GM23248 (cell line): Measurements from ENCODE around the gene ALDH3A1. TPM values are rescaled to one million over a fixed set of nuclear protein-coding genes. Genes with fewer than 3 reads are reported as not detected.

Experiments used
- DNase-seq: peaks from one replicate; pipeline ENCODE4 v3.0.0-alpha.2; 2015
- H2AFZ ChIP-seq: fragments of 200-600 bp; sonication (generic); 2 replicates; pipeline ENCODE4 v1.6.1; 2016; ENCODE audit warnings: antibody characterized with exemption
- H3F3A ChIP-seq: fragments of 200-600 bp; sonication (generic); 2 replicates; pipeline ENCODE4 v1.6.1; 2016; ENCODE audit warnings: mild to moderate bottlenecking, antibody characterized with exemption, mixed run types; ENCODE audit not compliant: insufficient read depth
- H3K27ac ChIP-seq: fragments of 200-600 bp; sonication (generic); 2 replicates; pipeline ENCODE4 v1.5.1; 2016; ENCODE audit warnings: mild to moderate bottlenecking
- H3K27me3 ChIP-seq: fragments of 200-600 bp; sonication (generic); replicated peaks from 2 replicates; pipeline ENCODE4 v1.6.1; 2016; ENCODE audit warnings: mild to moderate bottlenecking; ENCODE audit not compliant: insufficient read depth
- H3K36me3 ChIP-seq: fragments of 200-600 bp; sonication (generic); 2 replicates; pipeline ENCODE4 v1.6.1; 2016; ENCODE audit warnings: low read depth, mild to moderate bottlenecking
- H3K4me1 ChIP-seq: fragments of 200-600 bp; sonication (generic); 2 replicates; pipeline ENCODE4 v1.6.1; 2016; ENCODE audit warnings: mild to moderate bottlenecking; ENCODE audit not compliant: insufficient read depth
- H3K4me2 ChIP-seq: fragments of 200-600 bp; sonication (generic); one replicate; pipeline ENCODE4 v1.6.1; 2016; ENCODE audit warnings: mild to moderate bottlenecking; ENCODE audit not compliant: unreplicated experiment
- H3K4me3 ChIP-seq: fragments of 200-600 bp; sonication (generic); 2 replicates; pipeline ENCODE4 v1.5.1; 2016; ENCODE audit warnings: mild to moderate bottlenecking
- H3K79me2 ChIP-seq: fragments of 200-600 bp; sonication (generic); 2 replicates; pipeline ENCODE4 v1.6.1; 2016; ENCODE audit warnings: mild to moderate bottlenecking; ENCODE audit not compliant: insufficient read depth
- H3K9ac ChIP-seq: fragments of 200-600 bp; sonication (generic); 2 replicates; pipeline ENCODE4 v1.6.1; 2016; ENCODE audit warnings: mild to moderate bottlenecking
- H3K9me2 ChIP-seq: fragments of 200-600 bp; sonication (generic); 2 replicates; pipeline ENCODE4 v1.6.1; 2016; ENCODE audit warnings: mixed run types, mild to moderate bottlenecking, moderate library complexity; ENCODE audit not compliant: insufficient read depth
- H3K9me3 ChIP-seq: fragments of 200-600 bp; sonication (generic); one replicate; pipeline ENCODE4 v1.6.1; 2017; ENCODE audit warnings: low read depth
- H4K20me1 ChIP-seq: fragments of 200-600 bp; sonication (generic); 2 replicates; pipeline ENCODE4 v1.6.0; 2016; ENCODE audit not compliant: insufficient read depth
- EZH2 ChIP-seq: fragments of 200-600 bp; sonication (generic); IDR thresholded peaks from 2 replicates; pipeline ENCODE4 v1.6.1; 2018; ENCODE audit warnings: antibody characterized with exemption, mild to moderate bottlenecking; ENCODE audit not compliant: insufficient read depth, poor library complexity, severe bottlenecking
- EZH2phosphoT487 ChIP-seq: fragments of 200-600 bp; sonication (generic); IDR thresholded peaks from 2 replicates; pipeline ENCODE4 v1.6.1; 2018; ENCODE audit warnings: antibody characterized with exemption, moderate library complexity, mild to moderate bottlenecking, low read depth; ENCODE audit not compliant: insufficient read depth
- WGBS, 2 experiments: methylation state at CpG; one replicate each; pipeline ENCODE4 v1.1.6; 2015 to 2017; ENCODE audit warnings: low lambda C conversion rate in 2 of 2, low coverage in 1 of 2; ENCODE audit errors: missing lambda C conversion rate in 2 of 2; 5-methylcytosine and 5-hydroxymethylcytosine counted together
- in situ Hi-C: fragments of 300-500 bp; cut with MboI; formaldehyde crosslinking; loops from 2 replicates; pipeline ENCODE4 v1.15.0; 2020
- polyA plus RNA-seq: library from polyadenylated mRNA; unstranded; fragments of >200 nt; fragmentation: Nextera tagmentation; extraction: Ambion mirVana; gene quantifications from 2 replicates; pipeline ENCODE4 v1.2.1, GENCODE V29; 2016
- total RNA-seq: library from RNA; depleted of rRNA; stranded (reverse); fragments of >200 nt; shearing (Covaris generic); gene quantifications from 2 replicates; pipeline ENCODE4 v1.2.3, GENCODE V29; 2014

Gene ALDH3A1
- total and polyA plus RNA-seq, 2 experiments from 2014 or later, result 0.55 to 1.2 TPM

- Histone ChIP-seq H3K9me2 (no peaks in the 10 kb centered on the region), H3K36me3 (no peaks in the 10 kb centered on the region), H3K79me2 (no peaks in the 10 kb centered on the region), H3K9me3 (no peaks in the 10 kb centered on the region), H3K27ac (peak overlapping the region; percentile 77), H2AFZ (no peak overlapping the region), H3K27me3 (no peaks in the 10 kb centered on the region), H3K4me3 (no peak overlapping the region), H4K20me1 (no peaks in the 10 kb centered on the region), H3F3A (peaks cover 16% of the 10 kb centered on the region; the same call in 1 of the 2 replicates), H3K9ac (peak overlapping the region; percentile 54), H3K4me2 (no peak overlapping the region), H3K4me1 (peaks cover 17% of the 10 kb centered on the region)
- TF ChIP-seq EZH2phosphoT487 (no peak), EZH2 (no peak)
- 37 to 38% methylated on average over 7 of the region's 7 CpGs for WGBS, 2 experiments
- in situ Hi-C loops, result no loop called here
- peak; percentile 57 for DNase-seq
Measured at GRCh38 chr17:19726631-19727376, 21.3 kb downstream of the ALDH3A1 start.

- no peaks in the 10 kb centered on the region for H3K36me3 ChIP-seq
- H3K4me1 ChIP-seq, result peaks cover 17% of the 10 kb centered on the region
- H3K9me2 ChIP-seq, result no peaks in the 10 kb centered on the region
- 89 to 97% methylated on average over 5 of the region's 5 CpGs for WGBS, 2 experiments
- H3K4me2 ChIP-seq, result no peak overlapping the region
- no peaks in the 10 kb centered on the region for H3K9me3 ChIP-seq
- no peak for DNase-seq
- no peaks in the 10 kb centered on the region for H4K20me1 ChIP-seq
- no peaks in the 10 kb centered on the region for H3K27me3 ChIP-seq
- in situ Hi-C loops, result no loop called here
- no peak overlapping the region for H3K4me3 ChIP-seq
- TF ChIP-seq EZH2, result no peak
- no peak for TF ChIP-seq EZH2phosphoT487
- no peak overlapping the region for H2AFZ ChIP-seq
- H3K79me2 ChIP-seq, result no peaks in the 10 kb centered on the region
- no peak overlapping the region for H3K9ac ChIP-seq
- no peak overlapping the region for H3K27ac ChIP-seq
- H3F3A ChIP-seq, result peaks cover 16% of the 10 kb centered on the region; the same call in 1 of the 2 replicates
Measured at GRCh38 chr17:19725486-19725885, 22.6 kb downstream of the ALDH3A1 start.

GRCh38 chr17:19724501-19725420 is 23.3 kb downstream of the ALDH3A1 start:
- peak overlapping the region; percentile 67 for H2AFZ ChIP-seq
- H3K36me3 ChIP-seq, result no peaks in the 10 kb centered on the region
- H3F3A ChIP-seq, result peaks cover 16% of the 10 kb centered on the region; the same call in 1 of the 2 replicates
- peak; percentile 75 for DNase-seq
- H3K4me1 ChIP-seq, result peaks cover 17% of the 10 kb centered on the region
- TF ChIP-seq EZH2phosphoT487 (no peak), EZH2 (no peak)
- no peaks in the 10 kb centered on the region for H3K27me3 ChIP-seq
- no peaks in the 10 kb centered on the region for H3K79me2 ChIP-seq
- H4K20me1 ChIP-seq, result no peaks in the 10 kb centered on the region
- no peaks in the 10 kb centered on the region for H3K9me2 ChIP-seq
- H3K4me3 ChIP-seq, result peak overlapping the region; percentile 48; the same call in 1 of the 2 replicates
- H3K27ac ChIP-seq, result no peak overlapping the region
- peak overlapping the region; percentile 49 for H3K4me2 ChIP-seq
- H3K9ac ChIP-seq, result peak overlapping the region; percentile 59; the same call in 1 of the 2 replicates
- no peaks in the 10 kb centered on the region for H3K9me3 ChIP-seq
- WGBS, 2 experiments, result 58 to 59% methylated on average over 46 to 47 of the region's 55 CpGs
- in situ Hi-C loops, result no loop called here

- Histone ChIP-seq H3K9ac (peak overlapping the region; percentile 59; the same call in 1 of the 2 replicates), H3K4me2 (peak overlapping the region; percentile 47), H4K20me1 (no peaks in the 10 kb centered on the region), H2AFZ (peak overlapping the region; percentile 67), H3F3A (peaks cover 16% of the 10 kb centered on the region; the same call in 1 of the 2 replicates), H3K27me3 (no peaks in the 10 kb centered on the region), H3K79me2 (no peaks in the 10 kb centered on the region), H3K9me2 (no peaks in the 10 kb centered on the region), H3K36me3 (no peaks in the 10 kb centered on the region), H3K4me3 (no peak overlapping the region), H3K27ac (no peak overlapping the region), H3K9me3 (no peaks in the 10 kb centered on the region), H3K4me1 (peaks cover 17% of the 10 kb centered on the region)
- DNase-seq, result no peak
- TF ChIP-seq EZH2phosphoT487 (no peak), EZH2 (no peak)
- 89 to 100% methylated on average over 1 of the region's 1 CpG for WGBS, 2 experiments
- in situ Hi-C loops, result no loop called here
Measured at GRCh38 chr17:19723964-19724363, 24.1 kb downstream of the ALDH3A1 start.
